CD4-positive, alpha-beta T cell treated with Interleukin-6 for 4 hours (primary cell): ENCODE measurements around the gene SOX5.
"Not testable (repeated sequence)": the region's sequence is repeated elsewhere in the genome, so short reads cannot be mapped to it uniquely, and the experiment has no call there.

ENCODE experiments used
- DNase-seq: peaks from one replicate; pipeline ENCODE4 v3.0.0-alpha.2; 2020; ENCODE audit warnings: mixed read lengths

SOX5 gene

DNA sequence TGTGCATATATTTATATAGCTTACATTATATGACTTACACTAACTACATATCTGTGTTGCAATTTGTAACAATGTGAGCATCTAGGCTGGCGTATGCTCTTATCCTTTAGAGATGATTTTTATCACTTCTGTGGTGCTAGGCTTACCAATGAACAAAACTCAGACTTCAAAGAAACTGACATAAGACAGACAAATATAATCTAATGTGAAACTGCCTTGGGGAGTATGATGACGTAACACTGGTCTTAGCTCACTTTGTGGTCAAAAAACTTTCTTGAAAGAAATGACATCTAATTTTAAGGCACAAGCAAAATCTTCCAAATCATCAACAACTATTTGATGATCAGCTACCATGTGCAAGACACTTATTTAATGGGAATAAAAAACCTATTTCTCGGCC lies 50.0 kb downstream of the SOX5 start:
- no peak for DNase-seq

DNA sequence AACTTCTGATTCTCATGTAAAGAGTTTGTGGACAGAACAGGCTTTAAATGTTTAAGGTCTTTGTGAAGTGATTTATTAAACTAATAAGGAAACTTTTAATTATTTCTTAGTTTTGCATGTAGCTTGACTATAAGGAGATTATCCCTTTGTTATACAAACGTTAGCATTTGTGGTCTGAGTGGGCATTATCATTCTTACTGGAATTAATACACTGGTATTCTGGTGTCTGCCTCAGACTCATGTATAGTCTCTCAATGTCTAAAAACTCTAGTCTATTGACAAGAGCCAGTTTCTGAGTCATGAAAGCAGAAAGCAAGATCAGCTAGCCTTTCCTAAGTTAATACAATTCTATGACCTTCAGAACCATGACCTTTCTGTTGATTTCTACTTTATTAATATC lies 51.3 kb downstream of the SOX5 start:
- no peak for DNase-seq

DNA sequence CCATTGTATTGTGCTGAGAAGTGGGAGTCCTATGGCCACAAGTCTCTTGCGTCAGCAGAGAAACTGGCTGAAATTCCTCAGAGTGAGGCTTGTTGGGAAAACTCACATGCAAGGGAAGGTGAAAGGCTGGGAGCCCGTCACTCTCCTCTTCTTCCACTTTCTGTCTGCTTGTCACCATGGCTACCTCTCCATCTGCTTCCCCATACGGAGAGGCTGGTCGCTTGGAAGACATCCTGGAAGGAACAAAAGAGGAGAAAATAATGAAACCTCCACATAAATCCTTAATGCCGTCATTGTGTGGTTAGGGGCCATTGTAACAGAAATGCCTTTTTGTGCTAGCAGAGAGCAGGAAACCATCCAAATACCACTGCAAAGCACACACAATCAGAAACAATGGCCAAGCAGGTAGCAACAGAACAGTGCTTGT lies 53.7 kb downstream of the SOX5 start:
- DNase-seq = no peak

DNA sequence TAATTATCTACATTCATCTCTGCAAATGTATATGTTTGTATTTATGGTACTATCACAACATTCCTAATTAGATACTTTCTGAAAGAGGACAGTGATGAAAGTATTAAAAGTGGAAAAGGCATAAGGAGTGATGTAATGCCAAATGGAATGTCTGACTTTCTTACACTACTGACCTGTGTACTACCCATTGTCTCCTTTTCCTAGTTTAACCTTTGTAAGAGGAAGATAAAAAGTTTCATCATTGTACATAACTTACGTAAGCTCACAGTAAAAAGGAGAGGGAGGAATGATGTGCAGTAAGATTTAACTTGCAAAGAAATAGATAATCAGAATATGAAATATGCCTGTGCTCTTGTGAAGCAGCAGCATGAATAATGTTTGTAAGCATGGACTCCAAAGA lies 55.9 kb downstream of the SOX5 start:
- DNase-seq = no peak

DNA sequence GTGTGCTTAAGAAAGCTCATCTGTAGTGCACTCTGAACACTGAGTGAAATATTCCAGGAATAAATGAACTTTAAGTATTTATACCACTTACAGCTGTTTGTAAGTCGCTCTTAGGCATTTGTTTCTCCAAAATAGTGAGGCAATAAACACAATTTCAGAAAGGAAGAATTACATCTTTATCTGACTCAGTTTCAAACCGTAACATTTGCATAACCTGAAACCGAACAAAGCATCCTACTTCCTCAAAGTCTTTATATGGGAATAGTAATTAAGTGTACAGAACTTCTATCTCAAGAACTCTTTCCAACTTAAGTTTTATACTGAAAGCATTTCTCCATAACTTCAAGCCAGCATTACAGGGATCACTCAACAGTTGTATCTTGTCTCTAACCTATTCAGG lies 58.4 kb downstream of the SOX5 start:
- no peak for DNase-seq

DNA sequence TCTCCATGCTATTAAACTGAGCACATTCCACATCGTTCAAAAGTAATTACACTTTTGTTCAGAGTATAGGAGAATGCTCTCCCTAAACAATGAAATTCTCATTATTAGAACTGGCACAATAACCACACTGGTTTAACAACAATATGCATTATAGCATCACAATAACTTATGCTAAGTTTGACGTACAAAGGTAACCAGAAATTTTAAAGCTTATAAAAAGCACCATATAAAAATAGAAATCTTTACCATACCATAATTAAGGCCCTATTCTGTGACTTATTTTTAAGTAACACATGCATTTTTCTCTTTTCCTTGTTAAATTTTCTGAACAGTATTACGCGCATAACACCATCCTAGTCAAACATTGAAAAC lies 60.4 kb downstream of the SOX5 start:
- no peak for DNase-seq

DNA sequence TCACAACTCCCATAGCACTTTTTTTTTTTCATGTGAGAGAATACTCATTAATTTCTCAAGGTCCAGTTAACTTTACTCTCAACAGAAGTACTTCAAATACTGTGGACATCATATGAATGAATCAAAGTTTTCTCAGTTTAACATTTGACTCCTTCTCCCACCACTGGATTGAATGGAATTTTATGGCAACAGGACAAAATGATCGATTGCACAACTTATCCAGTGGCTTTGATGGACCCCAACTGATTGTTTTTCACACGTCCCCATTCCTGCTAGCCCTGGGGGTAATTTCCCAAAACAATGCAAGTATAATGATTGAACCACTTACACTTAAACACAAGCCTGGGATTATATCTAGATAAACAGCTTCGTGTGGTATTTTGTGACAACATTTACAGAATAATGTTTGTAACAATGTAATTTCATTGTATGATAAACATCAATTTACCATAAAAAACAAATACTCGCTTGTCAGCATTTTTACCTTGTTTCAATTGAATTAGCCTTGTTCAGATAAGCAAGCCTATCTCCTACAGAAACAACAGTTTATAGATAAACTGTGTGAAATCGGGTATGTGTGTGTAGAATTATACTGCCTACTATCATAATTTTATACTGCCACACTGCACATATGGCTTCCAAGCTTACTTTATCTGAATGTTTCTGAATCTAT lies 60.9 kb downstream of the SOX5 start:
- DNase-seq = no peak

DNA sequence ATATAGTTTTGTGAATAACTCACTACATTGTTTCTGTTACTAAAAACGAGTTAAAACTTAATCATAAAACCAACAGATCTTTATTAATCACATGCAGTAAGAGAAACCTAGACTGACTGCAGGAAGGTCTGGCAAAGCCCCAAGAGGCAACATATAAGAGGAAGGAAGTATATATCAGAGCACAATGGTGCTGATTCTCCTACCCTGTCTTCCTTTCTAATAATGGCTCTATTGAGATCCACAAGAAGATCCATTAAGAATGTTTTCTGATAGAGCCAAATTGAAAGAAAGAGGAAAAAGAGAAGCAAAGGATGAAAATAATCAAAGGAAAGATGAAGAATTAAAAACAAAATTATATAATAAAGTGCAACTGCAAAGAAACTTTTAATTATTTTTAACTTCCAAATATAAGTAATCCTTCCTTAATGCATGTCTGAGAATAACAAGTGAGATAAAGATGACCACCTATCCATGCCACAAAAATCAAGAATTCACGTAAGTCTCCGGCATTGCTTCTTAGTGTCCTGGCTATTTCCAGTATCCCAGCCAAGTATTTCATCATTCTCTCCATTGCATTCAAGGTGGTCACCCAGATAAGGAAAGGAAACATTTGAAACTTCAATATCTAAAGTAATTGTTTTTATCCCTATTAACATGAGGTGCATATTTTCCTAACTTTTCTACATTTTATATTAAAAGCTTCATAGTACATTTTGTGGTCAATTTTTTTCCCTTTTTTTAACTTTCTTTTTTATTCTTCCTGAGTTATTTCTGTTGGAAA lies 62.2 kb downstream of the SOX5 start:
- no peak for DNase-seq

DNA sequence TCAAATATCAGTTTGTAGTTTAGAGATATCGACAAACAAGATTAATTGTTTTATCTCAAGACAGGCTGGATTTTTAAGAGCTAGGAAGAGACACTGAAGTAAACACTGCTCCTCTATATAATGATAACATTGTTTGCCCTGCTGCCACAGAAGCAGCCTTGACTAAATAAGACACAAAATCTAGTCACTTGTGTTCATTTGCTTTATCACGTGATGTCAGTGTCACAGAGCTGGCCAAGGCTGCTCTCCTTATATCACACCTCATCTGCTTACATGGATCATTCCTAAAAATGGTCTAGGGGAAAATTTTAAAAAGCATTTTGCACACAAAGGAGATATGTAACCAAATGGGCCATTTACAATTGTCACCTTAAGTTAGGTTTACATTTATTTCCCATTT lies 64.1 kb downstream of the SOX5 start:
- no peak for DNase-seq

DNA sequence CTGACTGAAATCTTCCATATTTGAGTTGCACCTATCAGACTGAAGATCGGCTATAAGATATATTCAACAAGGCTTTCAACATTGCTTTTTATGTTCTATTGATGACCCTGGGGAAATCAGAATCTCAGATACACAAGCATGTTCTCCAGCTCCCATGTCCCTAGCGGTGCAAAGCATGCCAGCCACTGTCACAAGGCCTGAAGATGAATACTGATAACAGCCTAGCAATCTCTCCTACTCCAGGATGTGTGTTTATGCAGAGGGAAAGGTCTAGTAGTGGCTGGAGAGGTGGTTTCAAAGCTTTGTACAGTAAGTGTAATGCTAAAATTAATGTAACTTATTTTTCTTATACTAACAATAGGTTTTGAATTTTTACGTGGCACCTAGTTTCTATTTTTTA lies 64.6 kb downstream of the SOX5 start:
- DNase-seq = no peak

DNA sequence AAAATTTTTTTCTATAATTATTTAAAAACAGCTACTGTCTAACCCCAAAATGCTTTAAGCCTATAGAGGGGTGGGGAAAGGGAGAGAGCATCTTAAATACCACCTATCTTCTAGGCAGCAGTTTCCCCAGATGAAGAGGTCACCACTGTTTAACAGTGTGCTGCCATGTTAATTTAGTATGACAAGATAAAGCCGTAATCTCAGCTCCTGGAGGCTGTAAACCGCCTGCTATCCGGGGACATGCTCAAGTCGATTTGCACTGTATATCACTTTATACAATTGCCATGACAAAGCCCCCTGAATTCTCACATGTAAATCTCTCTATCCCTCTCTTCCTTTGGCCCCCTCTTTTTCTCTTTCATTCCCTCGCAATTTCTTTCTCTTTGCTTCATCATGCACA lies 68.5 kb downstream of the SOX5 start:
- DNase-seq = no peak

DNA sequence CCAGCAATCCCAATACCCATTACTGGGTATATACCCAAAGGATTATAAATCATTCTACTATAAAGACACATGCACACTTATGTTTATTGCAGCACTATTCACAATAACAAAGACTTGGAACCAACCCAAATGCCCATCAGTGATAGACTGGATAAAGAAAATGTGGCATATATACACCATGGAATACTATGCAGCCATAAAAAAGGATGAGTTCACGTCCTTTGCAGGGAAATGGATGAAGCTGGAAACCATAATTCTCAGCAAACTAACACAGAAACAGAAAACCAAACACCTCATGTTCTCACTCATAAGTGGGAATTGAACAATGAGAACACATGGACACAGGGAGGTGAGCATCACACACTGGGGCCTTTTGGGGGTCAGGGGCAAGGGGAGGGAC lies 72.9 kb downstream of the SOX5 start:
- not testable (repeated sequence) for DNase-seq

DNA sequence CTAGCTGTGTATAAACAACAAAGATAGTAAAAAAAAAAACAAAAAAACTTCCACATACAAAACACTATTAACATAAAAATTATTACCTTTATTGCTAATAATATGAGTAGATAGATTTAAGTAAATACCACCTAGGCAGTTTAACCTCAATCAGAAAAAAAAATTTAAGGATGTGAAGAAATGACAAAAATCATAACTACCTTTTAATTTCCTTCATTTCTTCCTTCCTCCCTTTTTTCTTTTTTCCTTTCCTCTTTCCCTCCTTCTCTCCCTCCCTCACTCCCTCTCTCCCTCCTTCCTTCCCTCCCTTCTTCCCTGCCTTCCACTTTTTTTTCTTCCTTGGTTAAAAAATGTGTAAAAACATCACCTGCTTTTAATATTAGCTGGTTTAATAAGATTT lies 81.7 kb downstream of the SOX5 start:
- DNase-seq = no peak

DNA sequence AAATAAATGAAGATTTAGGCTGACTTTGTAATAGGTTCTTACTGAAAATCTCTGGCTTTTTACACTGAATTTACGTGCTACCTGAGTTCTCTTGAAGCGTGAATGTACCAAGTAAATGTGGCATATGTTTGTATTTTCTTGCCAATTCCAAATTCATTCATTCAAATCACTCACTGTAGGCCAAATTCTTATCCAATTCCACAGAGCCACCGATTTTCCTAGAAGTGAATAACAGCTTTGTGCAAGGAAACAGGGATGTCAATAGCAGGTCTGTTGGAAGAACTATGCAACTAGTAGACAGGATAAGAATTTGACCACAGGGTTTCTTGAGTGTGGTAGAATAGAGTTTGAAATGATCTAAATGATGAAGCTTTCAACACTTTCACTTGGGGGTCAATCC lies 86.8 kb downstream of the SOX5 start:
- no peak for DNase-seq

DNA sequence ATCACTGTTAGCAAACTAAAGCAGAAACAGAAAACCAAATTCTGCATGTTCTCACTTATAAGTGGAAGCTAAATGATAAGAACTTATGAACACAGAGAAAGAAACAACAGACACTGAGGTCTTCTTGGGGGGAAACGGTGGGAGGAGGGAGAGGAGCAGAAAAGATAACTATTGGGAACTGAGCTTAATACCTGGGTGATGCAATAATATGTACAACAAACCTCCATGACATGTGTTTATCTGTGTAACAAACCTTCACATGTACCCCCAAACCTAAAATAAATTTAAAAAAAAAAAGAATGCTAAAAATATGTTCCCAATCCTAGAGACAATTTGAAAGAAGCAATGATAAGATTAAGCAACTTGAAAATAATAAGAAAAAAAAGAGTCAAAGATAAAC lies 89.5 kb downstream of the SOX5 start:
- DNase-seq = no peak

DNA sequence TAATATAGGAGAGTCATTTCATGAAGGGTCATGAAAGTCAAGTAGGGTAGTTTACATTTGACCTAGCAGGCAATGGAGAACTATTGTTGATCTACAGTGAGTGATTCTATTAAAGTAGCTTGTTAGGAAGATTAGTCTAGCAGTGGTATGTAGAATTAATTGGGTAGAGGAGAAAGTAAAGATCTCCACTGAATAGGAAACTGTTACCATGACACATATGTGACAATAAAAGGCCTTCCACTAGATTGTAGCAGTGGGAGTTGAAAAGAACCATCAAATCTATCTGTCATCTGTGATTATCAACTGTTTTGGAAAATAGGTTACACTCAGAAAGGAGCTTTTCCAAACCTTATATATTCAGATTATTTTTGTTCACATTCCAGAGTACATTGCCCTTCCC lies 92.3 kb downstream of the SOX5 start:
- no peak for DNase-seq

DNA sequence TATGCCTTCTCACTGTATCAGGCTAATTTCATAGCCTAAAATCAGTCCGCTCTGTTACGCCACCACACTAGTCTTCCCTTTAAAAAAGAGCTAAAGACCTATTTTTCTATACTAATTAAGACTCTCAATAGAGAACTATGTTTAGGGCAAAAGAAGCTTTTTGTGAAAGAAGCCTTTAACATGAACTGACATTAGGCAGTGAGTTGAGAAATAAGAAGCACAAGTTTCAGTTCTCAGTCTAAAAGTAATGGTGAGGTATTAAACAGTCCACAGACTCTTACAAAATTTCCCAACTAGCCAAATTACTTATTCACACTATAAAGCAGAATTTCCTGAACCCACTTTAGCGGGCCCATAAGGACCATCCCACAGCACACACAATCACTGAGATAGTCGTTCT lies 93.7 kb downstream of the SOX5 start:
- DNase-seq = no peak

DNA sequence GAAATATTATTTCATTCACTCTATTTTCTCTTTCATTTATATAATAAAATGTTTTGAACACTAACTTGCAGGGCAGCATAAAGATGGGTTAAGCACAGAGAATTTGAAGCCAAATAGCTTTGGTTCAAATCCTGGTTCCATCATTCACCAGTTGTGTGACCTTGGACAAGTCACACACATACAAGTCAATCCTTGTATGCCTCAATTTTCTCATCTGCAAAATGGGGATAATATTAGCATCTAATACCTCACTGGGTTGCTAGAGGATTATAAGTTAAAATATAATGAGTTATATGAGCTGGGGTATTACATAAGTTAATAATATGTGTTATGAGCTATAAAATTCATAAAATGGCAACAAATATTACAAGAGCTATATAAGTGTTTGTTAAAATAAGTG lies 94.9 kb downstream of the SOX5 start:
- DNase-seq = no peak

DNA sequence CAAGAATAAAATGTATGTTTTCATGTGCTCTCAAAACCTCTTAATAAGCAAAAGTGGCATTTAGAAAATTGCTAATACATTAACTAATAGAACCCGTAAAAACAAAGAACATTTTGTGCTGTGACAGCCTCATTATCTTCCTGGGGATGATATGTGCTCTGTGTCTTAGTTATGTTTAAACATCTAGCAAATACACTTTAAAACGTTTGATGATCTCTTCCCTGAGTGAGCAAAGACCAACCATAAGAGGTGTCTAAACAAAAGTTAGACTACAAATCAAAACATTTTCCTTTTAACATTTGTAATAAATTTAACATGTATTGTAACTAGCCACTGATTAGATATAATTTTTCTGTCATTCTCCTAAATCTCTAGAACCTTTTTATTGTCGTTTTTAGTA lies 95.8 kb downstream of the SOX5 start:
- no peak for DNase-seq

DNA sequence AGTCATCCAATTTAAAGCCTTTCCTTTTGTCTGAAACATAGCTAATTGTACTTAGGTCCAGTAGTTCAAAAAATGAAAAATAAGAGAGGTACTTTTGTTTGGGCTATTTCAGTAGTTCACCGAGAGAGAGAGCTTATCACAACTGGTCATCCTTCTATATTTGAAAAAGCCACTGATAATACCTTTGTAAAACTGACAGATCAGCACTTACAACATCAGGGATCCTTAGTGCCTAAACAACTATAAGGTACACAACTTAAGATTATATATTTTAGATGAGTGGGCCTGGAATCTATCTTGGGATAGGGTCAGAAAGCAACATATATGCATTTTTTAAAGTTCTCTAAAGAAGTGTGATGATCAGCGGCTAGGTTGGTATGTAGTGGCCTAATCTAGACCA lies 97.9 kb downstream of the SOX5 start:
- no peak for DNase-seq

DNA sequence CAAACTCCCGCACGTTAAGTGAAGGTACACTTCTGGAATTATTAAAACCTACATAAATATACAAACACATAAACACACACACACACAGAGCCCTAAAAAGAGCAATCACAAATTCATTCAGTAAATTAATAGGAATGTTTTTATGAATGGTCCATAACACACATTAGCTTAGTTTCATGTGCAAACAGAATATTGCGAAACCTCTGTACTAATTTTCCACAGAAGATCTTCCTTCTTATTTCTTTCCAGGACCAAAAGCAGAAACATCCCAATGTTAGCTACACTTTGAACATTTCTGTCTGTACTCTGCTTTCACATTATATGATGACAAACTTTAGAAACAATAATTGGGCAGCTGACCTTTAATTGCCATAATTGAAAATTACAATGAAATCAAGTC lies 101.6 kb downstream of the SOX5 start:
- no peak for DNase-seq

DNA sequence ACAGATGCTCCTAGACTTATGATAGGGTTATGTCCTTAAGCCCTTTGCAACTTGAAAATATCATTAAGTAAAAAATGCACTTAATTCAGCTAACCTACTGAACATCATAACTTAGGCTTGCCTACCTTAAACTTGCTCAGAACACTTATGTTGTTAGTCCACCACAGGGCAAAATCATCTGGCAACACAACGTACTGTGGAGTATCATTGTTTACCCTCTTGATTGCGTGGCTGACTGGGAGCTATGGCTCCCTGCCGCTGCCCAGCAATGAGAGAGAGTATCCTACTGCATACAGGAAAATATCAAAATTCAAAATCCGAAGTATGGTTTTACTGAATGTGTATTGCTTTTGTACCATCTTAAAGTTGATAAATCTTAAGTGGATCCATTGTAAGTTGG lies 105.5 kb downstream of the SOX5 start:
- DNase-seq = no peak

DNA sequence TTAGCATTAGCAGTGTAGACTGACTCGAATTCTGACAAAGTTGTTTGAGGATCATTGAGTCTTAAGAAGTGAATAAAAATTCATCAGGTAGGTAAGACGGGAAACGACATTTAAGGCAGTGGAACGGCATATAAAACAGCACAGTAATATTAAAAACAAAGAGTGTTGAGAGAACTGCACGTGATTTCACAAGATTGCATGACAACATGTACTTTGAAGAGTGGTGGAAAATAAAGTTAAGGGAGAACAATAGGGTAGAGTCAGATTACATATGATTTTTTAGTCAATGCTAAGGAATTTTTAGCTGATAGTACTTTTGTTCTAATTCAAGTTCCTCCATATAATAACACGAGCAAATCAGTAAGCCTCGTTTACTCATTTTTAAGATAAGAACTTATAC lies 115.4 kb downstream of the SOX5 start:
- no peak for DNase-seq

DNA sequence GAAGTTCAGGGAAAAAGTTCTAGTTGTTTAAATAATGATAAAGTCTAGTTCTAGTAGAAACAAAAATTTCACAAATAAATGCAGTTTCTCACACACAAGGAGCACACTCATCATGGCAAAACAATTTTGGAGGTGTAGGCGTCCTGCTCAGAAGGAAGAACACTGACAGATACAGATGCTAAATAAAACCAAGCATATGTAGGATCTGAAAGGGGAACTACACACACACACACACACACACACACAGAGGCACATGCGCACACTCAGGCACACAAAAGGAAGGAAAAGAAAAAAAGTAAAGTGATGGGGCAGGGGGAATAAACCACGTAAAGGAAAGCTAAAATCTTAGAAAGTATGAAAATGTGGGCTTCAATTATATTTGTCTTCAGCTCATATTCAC lies 117.7 kb downstream of the SOX5 start:
- DNase-seq = no peak

DNA sequence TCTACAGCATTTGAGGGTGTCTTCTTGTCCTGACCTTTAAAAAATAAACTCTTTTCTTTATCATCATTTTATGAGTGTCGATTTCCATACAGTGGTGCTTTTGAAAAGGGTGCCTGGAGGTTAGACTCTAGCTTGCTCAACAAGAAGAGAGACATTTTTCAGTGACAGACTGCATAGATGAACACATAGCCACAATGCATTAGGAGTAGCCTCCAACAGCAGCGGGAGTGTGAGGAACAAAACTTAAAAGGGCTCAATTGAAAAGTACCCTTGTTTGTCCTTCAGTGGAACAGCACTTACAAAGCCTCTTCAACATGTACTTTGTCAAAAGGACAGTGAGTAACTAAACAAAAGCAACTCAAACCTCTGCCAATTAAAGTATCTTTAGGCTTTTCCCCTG lies 119.3 kb downstream of the SOX5 start:
- no peak for DNase-seq
